ENCODE measurements around the gene CCDC142. TPM values are rescaled to one million over a fixed set of nuclear protein-coding genes. Genes with fewer than 3 reads are reported as not detected.

Gene CCDC142
- total and polyA plus RNA-seq, 10 of the 15 experiments (the other 5 are each of a cell fraction or from before 2014, with no cell fraction given), result 0.93 to 16.9 (median 9.0) TPM

DNA sequence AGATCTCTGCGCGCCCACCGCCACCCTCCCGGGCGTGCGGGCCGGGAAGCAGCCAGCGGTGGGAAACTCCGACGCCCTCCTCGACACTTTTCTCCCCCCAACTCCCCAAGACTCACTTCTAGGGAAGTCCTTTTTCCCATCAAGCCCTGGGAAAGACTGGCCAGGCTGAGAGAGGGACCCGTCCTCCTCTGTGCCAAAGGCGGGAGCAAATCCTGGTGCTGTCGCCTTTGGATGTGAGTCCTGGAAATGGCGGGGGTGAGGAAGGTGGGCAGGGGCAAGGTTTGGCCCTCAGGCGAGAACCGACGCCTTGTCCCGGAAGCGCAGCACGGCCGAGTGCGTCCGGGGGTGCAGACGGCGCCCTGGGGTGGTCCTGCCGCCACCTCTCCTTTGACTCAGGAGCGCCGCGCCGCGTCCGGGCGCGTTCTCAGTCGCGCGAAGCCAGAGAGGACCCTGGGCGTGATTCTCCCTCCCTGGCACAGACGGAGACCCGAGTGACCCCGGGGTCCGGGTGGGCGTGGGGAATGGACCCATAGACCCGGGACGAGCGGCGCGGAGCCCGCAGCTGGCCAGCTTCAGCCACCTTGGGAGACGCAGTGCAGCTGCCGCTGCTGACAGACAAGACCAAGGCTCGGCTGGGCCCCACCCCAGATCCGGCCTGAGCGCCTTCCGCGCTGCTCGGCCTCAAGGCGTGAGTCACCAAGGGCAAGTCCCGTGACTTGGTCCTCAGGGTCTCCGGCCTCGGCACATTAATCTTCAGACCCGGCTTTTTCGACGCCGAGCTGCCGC, 20.1 kb upstream of the CCDC142 start (continued):
- TF ChIP-seq, protein P1, sequence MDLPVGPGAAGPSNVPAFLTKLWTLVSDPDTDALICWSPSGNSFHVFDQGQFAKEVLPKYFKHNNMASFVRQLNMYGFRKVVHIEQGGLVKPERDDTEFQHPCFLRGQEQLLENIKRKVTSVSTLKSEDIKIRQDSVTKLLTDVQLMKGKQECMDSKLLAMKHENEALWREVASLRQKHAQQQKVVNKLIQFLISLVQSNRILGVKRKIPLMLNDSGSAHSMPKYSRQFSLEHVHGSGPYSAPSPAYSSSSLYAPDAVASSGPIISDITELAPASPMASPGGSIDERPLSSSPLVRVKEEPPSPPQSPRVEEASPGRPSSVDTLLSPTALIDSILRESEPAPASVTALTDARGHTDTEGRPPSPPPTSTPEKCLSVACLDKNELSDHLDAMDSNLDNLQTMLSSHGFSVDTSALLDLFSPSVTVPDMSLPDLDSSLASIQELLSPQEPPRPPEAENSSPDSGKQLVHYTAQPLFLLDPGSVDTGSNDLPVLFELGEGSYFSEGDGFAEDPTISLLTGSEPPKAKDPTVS (IDR thresholded peaks at IDR 0.05; ENCODE audit: low read depth, low read length), result no peak
- no peak for TF ChIP-seq FOXK2 (IDR thresholded peaks at IDR 0.05)
- no peak for TF ChIP-seq HCFC1 (IDR thresholded peaks at IDR 0.05; ENCODE audit: low read length)
- TF ChIP-seq RELA (IDR thresholded peaks at IDR 0.05; ENCODE audit: borderline replicate concordance, partially characterized antibody), result peak; percentile 6
- TF ChIP-seq ZBTB40 (IDR thresholded peaks at IDR 0.05; ENCODE audit: borderline replicate concordance), result no peak; the same call in 1 of the 2 replicates
- TF ChIP-seq IRF4 (IDR thresholded peaks at IDR 0.05; ENCODE audit: low read depth, low read length), result no peak
- TF ChIP-seq TAF1 (IDR thresholded peaks at IDR 0.05; ENCODE audit: borderline replicate concordance, low read depth, low read length), result peak; percentile 11; the same call in 1 of the 2 replicates
- TF ChIP-seq RFX5 (IDR thresholded peaks at IDR 0.05; ENCODE audit: low read depth, low read length), result no peak
- TF ChIP-seq USF1 (IDR thresholded peaks at IDR 0.05; ENCODE audit: borderline replicate concordance, extremely low read length, insufficient read depth, low read depth, low read length), result no peak
- TF ChIP-seq TBL1XR1 (IDR thresholded peaks at IDR 0.05; ENCODE audit: low read depth, low read length), result no peak; the same call in 1 of the 2 replicates
- peak; percentile 18; the same call in 1 of the 2 replicates for TF ChIP-seq CBFB (IDR thresholded peaks at IDR 0.05; ENCODE audit: low read depth)
- no peak for TF ChIP-seq EZH2 (IDR thresholded peaks at IDR 0.05; ENCODE audit: borderline replicate concordance, control insufficient read depth, low read depth, low read length)
- peak; percentile 64; the same call in 1 of the 2 replicates for TF ChIP-seq PKNOX1 (IDR thresholded peaks at IDR 0.05)
- no peak for TF ChIP-seq KDM1A (IDR thresholded peaks at IDR 0.05; ENCODE audit: borderline replicate concordance)
- no peak for TF ChIP-seq ZNF207 (IDR thresholded peaks at IDR 0.05; ENCODE audit: borderline replicate concordance)
- no peak for TF ChIP-seq STAT3 (IDR thresholded peaks at IDR 0.05; ENCODE audit: low read depth, low read length)
- no peak for TF ChIP-seq FOS (IDR thresholded peaks at IDR 0.05; ENCODE audit: borderline replicate concordance, extremely low read depth, insufficient read length)
- TF ChIP-seq PRDM15 (CRISPR knock-in tag; IDR thresholded peaks at IDR 0.05), result no peak

Data from GM12878 (cell line).